8988T (cell line): ENCODE results near the gene OR2A12.
"Not testable (repeated sequence)": the region's sequence is repeated elsewhere in the genome, so short reads cannot be mapped to it uniquely, and the experiment has no call there.

Experiments
- DNase-seq: peaks from one replicate; pipeline ENCODE4 v3.0.0; 2011

Gene OR2A12, protein sequence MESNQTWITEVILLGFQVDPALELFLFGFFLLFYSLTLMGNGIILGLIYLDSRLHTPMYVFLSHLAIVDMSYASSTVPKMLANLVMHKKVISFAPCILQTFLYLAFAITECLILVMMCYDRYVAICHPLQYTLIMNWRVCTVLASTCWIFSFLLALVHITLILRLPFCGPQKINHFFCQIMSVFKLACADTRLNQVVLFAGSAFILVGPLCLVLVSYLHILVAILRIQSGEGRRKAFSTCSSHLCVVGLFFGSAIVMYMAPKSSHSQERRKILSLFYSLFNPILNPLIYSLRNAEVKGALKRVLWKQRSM

DNA sequence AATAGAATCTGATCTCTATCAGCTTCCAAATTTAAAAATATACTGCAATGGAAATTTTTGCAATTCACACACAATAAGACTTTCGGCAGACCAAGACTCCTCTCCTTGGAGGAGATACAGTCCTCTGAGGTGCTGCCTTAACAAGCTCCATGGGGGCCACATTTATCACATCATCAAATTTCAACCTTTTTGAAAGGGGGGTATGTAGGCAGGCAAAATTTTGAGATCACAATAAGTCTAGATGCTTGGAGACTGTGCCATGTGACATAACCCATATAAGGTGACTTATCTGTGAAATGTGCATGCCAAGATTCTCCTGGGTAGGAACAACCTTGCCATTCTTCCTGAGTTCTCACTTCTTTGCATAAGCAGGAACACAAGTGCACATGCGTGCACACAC, at the start of gene OR2A12:
Gene OR2A12, plus strand, starts transcription at position 301 of the 400 bp plus-strand sequence. CDS start 8,830 bp downstream, outside the sequence.
- DNase-seq = no peak

DNA sequence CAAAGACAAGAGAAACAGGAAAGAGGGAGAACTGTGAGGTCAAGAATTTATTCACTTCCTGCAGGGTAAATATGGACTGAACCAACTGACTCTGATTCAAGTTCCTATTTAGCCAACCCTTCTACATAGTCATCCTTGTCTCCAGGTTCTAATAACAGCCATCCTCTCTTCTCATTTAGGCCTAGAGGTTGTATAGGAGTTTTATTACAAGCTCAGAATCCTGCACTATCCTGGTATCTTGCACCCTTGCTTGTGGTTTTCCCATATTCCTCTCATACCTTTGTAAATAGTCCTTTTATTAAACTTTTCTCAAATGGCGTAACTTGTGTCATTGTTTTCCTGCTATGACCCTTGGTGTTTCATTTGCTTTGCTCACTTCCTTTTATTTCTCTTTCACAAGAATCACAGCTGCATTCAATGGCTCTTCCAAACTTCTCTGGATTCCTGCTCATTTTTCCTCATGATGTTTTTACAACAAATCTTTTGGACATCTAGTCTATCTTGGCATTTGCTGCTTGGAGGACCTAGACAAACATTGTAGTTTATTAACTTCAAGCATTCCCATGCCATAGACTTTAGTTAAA, 49.7 kb upstream of the OR2A12 start:
- DNase-seq = no peak

DNA sequence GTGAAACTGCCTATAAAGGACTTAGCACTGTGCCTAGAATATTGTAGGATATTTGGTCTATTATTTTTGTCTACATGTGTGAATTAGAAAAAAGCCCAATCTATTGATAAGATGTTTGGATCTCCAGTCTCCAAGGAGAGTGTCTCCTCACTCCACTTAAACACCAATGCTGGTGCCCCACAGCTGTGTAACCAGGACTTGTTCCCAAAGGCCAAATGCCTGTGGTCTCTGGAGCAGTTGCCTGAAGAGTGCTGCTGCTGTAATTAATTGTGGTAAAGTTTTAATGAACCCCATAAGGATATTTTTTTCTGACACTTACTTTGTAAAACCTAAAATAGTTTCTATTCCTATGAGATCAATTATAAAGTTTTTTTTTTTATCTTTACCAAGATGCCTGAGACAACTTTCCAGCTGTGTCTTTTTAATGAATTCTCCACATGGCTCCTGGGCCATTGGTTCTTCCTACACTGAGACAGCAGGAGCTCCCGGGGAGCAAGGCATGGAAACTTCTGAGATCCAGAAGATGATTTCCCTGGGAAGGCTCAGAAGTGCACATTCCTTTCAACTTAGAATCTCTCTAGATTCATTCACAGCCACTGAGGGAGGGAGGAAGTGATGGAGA, 48.6 kb upstream of the OR2A12 start:
- no peak for DNase-seq

DNA sequence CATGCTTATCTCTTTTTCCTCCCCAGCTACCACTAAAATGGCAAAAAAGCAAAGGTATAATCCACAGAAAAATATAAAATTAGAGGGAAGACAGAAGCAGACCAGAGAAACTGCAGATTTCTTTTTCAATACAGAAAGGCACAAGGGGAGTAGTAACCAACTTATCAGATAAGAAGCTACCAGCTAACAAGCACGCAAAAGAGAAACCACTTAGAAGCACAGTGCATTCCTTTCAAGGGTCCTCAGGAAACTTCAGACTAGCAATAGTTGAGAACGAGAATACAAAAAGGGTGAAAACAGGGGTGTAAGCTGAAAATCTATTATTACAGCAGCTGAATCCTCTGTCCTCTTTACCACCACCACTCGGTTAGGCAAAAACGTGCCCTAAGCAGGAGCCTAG, 47.2 kb upstream of the OR2A12 start:
- no peak for DNase-seq

DNA sequence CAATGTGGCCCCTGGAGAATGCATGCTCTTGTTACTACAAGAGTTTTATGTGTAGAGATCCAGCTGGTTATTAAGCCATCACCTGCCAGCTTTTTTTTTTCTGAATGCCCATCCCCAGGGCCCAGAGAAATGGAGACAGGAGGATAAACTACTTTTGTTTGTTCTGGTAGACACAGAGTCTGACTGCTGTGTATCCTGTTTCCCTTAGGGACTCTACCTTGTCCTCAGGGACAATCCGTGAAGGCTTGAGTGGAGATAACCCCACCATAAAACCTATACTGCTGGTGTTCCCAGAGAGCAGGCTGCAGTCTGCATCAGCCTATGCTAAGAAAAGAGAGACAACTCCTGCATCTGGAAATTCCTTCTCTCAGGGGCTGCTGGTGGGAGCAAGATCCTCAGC, 37.4 kb upstream of the OR2A12 start, which contains the start of gene OR2A5:
Gene OR2A5, plus strand, starts transcription at position 301 of the 400 bp plus-strand sequence. CDS start 1,454 bp downstream, outside the sequence.
- DNase-seq = no peak

DNA sequence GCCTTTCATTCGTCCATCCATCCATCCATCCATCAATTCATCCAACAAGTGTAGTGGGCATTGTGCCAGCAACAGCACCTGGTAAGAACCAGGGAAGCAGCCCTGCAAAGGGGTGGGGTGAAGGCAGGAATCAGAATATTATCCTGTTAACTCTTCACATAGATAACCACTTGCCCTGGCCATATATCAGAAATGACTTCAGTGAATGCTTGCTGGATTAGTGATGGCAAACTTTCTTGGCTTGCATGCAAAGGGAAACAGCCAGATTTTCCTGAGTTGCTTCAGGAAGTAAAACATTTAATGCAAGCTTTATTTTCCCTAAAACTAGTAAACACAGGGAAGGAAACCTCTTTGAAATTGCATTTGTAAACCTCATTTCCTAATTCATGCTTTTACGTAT, 36.6 kb upstream of the OR2A12 start:
- DNase-seq = no peak

DNA sequence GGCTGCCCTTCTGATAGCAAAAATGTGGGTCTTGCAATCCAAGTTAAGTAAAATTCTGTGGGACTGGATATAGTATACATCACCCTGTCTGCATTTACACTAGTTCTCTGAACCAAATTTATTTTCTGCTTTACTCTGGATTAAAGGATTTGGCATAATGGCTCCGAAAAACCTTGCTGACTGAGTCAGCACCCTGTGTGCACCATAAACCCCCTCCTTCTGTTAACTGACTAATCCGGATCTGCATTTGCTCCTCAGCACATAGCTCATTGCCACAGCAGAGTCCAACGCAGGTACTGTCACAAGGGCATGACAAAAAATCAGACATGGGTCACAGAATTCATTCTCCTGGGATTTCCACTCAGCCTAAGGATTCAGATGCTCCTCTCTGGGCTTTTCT, 36.0 kb upstream of the OR2A12 start:
- no peak for DNase-seq

DNA sequence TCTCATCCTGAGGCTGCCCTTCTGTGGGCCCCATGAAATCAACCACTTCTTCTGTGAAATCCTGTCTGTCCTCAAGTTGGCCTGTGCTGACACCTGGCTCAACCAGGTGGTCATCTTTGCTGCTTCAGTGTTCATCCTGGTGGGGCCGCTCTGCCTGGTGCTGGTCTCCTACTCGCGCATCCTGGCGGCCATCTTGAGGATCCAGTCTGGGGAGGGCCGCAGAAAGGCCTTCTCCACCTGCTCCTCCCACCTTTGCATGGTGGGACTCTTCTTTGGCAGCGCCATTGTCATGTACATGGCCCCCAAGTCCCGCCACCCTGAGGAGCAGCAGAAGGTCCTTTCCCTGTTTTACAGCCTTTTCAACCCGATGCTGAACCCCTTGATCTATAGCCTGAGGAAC, 35.2 kb upstream of the OR2A12 start:
- DNase-seq = not testable (repeated sequence)

DNA sequence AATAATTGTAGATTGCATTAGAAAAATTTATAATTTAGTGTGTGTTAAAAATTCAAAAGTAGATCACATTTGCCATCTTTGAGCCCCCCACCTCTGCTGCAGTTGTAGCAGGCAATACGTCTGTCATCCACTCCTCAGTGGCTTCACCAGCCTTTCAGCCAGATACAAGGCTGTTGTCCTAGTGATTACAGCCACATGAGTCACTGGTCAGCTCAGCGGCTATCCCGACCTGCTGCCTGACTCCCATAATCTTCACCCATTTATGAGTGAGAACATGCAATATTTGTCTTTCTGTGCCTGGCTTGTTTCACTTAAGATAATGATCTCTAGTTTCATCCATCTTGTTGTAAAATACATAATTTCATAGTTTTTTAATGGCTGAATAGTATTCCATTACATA, 28.1 kb upstream of the OR2A12 start:
- no peak for DNase-seq

DNA sequence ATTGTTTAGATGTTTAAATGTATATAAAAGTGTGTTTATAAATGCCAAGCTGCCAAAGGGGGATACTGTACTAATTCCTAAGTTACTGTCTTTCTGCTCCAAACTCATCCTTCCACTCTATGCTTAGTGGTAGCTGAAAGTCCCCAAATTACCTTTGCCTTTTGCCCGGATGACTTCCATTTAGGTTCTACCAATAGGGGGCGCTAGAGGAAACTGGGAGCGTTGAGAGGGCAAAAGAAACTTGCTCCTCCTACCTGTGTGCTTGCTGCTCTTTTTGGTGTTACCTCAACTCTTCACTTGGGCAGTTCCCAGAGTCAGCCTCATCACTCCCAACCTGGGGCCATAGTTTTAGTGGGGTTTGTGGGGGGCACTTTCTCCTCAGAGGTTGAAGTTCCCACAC, 22.4 kb upstream of the OR2A12 start:
- no peak for DNase-seq

DNA sequence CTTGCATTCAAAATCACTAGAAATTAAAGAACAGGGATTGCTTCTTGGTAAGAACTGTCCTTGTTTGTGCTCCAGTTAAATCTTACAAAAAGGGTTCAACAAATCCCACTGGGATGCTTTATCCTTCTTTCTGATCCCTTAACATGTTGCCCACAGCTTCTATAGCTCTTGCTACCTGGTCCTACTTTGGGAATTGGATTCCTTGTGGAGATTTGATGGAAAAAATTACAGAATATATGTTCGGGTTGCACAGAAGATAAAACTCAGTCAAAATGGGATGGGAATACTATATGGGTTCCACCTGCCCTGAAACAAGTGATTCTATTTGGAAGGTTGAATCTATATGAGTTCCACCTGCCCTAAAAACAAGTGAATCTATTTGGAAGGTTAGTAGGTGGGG, 16.6 kb upstream of the OR2A12 start, which contains the start of gene OR2A25:
Gene OR2A25, plus strand, starts transcription at position 301 of the 400 bp plus-strand sequence. CDS start 4,409 bp downstream, outside the sequence.
- DNase-seq = no peak

DNA sequence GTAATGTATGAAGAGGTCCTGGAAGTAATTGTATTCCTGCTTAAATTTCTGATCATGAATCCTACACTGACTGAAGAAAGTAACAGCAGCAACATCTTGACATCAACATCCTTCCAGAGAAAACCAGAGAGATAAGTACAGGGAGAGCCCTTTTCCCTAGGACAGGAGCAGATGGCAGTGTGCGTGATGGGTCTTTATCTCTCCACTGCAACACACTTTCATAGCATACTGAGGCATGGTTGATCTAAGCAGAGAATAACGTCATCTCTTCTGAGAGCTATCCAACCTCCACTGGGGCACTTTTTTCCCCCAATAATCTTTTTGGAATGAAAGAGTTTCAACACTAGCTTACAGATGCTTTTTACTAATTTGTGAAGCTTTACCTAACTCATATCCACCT, 16.1 kb upstream of the OR2A12 start:
- no peak for DNase-seq

DNA sequence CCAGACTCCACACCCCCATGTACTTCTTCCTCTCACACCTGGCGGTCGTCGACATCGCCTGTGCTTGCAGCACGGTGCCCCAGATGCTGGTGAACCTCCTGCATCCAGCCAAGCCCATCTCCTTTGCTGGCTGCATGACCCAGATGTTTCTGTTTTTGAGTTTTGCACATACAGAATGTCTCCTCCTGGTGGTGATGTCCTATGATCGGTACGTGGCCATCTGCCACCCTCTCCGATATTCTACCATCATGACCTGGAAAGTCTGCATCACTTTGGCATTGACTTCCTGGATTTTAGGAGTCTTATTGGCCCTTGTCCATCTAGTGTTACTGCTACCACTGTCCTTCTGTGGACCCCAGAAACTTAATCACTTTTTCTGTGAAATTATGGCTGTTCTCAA, 11.7 kb upstream of the OR2A12 start:
- DNase-seq = no peak

DNA sequence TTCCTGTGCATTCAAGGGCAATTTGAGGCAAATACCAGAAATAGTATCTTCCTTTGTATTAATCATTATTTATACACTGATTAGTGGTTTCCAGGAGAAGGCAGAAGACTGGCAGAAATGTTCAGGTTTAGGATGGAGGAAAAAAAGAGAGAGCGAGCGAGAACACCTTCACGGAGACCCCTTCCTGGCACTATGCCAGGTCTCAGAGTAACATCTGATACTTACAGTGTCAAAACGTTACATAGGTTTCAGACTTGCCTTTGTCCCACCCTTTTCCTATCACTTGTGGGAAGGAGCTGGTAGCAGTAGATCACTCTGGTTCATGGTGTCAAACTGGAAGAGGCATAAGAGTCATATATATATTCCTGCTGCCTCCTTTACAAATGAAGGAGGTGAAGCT, 652 bp downstream of the OR2A12 start:
- no peak for DNase-seq

DNA sequence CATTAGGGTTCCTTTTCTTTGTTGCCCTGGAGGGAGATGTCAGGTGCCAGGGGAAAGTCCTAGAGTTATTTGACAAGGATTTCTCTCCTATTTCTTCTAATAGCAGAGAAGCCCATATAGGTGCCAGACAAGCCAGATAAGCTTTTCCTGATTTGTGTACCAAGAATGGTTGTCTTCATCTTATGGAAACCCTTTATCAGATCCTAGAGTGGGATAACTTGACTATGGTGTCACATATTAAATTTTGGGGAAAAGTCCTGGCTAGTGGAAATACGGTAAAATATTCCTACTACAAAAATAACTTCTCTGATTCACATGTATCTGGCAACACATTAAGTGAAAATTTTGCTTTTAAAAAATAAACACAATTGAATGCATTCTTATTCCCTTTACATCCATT, 1.2 kb downstream of the OR2A12 start:
- DNase-seq = no peak

DNA sequence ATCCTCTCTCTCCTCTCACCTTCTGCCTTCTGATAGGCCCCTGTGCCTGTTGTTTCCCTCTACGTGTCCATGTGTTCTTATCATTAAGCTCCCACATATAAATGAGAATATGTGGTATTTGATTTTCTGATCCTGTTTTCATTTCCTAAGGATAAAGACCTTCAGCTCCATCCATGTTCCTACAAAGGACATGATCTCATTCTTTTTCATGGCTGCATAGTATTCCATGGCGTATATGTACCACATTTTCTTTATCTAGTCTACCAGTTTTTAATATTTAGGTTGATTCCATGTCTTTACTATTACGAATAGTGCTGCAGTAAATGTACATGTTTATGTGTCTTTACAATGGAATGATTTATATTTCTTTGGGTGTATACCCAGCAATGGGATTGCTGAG, 4.6 kb downstream of the OR2A12 start:
- DNase-seq = no peak

DNA sequence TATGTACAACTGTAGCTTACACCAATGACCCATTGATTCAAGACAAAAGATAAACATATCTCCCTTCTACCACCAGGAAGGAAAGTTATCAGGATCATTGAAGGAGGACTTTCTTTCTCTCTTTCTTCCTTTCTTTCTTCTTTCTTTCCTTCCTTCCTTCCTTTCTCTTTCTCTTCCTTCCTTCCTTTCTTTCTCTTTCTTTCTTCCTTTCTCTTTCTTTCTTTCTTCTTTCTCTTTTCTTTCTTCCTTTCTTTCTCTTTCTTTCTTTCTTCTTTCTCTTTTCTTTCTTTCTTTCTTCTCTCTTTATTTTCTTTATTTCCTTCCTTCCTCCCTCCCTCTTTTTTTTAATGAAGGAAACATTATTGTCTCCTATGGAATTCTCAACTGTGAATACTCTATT, 12.7 kb downstream of the OR2A12 start:
- DNase-seq = no peak

DNA sequence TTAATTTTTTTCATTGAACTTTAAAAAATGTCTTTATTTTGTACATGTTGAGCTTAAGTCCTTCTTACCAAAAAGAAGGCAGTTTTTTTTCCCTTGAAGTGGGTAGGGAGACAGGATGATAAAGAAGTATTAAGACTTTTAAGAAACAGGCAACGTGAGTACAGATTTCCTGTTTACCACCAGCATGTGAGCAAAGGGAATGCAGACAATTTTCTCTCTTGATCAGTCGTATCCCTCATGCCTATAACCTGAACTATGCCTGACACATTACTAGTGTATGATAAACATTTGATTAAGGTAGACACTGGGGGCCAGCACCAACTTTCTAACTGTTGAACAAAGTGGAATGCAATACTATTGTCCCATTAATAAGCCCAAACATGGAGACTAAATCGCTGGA, 14.5 kb downstream of the OR2A12 start:
- DNase-seq = no peak

DNA sequence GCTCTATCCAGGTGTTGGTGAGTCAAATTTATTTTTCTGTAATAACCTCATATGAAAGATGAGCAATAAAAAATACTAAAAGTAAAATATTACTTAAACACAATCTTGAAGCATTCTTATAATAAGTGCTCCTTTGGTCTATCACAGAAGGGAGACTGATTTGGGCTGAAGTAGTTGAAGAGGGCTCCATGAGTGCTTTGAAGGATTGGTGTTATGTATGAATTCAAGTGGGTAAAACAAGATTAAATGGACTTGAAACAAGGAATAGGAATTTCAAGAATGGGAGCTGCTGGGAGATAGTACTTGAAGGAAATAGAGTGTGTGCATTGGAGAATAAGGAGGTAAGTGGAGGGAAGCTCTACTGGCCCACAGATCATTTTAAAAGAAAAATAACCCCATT, 16.0 kb downstream of the OR2A12 start:
- DNase-seq = no peak

DNA sequence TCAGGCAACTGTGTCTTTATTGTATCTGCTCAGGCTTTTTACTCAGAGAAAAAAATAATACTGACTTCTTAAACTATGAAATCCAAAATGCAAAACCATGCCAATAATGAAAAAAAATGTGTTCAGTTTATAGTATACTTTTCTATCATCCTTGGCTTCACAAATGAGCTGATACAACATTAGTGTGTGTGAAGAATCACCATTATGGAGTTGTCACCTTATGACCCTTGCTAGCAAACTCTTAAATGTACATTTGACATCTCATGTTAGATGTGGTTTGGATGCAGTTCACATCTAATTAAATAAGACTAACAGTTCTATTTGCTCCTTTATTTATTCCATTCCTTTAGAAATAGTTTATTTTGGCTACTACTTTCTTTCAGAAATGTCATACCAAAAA, 19.1 kb downstream of the OR2A12 start:
- DNase-seq = no peak

DNA sequence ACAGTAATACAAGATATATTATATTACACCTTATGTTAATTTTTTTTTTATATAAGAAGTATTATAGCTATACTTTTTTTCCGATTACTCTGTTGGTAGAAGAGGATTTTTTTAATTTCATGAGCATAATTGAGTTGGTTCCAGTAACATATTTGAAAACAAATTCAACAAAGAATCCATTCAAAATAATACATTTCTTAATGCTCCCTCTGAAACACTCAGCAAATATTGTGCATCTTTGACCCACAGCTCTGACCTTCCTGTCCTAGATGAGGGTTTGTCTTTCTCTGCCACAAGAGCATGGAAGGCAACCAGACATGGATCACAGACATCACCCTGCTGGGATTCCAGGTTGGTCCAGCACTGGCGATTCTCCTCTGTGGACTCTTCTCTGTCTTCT, 23.2 kb downstream of the OR2A12 start, which contains the start of gene OR2A2:
Gene OR2A2, plus strand, starts transcription at position 301 of the 400 bp plus-strand sequence. Its CDS starts 0 bp downstream, at position 301.
- no peak for DNase-seq

DNA sequence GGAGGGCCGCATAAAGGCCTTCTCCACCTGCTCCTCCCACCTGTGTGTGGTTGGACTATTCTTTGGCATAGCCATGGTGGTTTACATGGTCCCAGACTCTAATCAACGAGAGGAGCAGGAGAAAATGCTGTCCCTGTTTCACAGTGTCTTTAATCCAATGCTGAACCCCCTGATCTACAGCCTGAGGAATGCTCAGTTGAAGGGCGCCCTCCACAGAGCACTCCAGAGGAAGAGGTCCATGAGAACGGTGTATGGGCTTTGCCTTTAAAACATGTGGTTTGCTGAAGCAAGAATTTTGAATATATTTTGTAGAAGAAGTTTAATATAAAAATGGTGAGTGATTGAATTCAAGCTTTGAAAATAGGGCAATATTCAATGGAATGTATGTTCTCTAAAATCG, 24.2 kb downstream of the OR2A12 start:
- DNase-seq = no peak

DNA sequence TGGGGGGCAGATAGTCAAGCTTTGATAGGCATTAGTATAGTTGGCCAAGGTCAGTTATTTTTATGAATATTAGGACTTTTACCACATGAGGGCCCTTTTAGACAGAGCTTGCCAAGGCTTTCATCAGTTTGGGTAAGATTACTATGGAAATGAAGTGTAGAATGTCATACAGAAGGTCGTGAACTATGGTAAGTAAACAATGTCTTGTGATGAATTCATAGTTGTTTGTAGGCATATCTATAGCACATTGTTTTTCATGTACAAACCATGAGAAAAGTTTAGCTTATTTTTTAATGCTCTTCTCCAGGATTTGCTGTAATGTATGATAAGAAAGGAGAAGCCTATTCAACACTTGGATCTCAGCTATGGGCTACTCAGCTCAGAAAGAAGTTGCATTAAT, 27.6 kb downstream of the OR2A12 start:
- DNase-seq = no peak

DNA sequence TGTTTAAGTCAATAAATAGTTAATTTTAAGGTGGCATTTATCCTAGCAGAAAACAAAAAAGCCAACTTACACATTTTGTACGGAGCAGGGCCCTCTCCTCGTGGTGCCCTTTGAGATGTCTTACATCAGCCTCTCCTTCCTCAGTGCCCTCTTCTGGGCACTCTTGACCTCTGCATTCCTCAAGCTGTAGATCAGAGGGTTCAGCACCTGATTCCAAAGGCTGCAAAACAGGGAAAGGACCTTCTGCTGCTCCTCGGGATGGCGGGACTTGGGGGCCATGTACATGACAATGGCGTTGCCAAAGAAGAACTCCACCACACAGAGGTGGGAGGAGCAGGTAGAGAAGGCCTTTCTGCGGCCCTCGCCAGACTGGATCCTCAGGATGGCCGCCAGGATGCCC, 32.3 kb downstream of the OR2A12 start:
- no peak for DNase-seq
